ENCODE results near the gene HCFC1. TPM values are rescaled to one million over a fixed set of nuclear protein-coding genes. Genes with fewer than 3 reads are reported as not detected.
A peak's percentile ranks its signal among the peaks of the same experiment; 100 is the strongest.

Gene HCFC1
- polyA plus RNA-seq, 3 donors, result 1.9 to 21.8 (median 3.8) TPM

DNA sequence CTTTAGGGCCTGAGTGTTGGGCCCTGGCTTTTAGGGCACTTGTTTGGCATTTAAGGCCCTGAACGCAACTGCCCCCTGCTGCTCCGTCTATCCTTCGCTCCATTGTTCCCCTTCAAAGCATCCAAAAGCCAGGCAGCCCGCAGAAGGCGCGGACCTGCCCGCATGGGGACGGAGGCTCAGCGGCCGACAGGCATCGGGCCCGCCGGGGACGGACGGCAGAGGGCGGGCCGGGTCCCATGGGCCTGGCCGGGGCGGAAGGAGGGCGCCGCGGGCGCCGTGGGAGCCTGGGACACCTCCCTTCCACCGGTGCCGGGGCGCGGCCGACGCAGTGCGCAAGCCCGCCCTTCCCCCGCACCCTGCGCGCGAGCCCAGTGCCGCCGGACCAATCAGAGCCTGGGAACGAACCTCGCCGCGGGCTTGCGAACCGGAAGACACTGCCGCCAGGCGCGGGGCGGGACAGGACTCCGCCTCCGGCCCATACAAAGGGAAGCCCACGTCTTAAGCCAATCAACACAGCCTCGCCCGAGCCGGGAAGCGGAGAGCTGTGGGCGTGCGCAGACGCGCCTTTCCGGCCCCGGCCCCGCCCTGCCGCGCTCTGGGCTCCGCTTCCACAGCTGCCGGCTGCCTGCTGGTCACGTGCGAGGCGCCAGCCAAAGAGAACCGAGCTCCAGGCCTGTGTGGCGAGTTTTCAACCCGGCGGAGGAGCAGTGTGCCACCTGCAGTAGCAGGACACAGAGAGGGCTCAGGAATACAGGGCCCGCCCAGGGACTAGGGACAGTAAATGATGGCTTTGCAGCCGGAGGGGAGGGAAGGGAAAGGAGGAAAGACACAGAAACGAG is 43.5 kb downstream of the HCFC1 start:
- TF ChIP-seq, protein P1, sequence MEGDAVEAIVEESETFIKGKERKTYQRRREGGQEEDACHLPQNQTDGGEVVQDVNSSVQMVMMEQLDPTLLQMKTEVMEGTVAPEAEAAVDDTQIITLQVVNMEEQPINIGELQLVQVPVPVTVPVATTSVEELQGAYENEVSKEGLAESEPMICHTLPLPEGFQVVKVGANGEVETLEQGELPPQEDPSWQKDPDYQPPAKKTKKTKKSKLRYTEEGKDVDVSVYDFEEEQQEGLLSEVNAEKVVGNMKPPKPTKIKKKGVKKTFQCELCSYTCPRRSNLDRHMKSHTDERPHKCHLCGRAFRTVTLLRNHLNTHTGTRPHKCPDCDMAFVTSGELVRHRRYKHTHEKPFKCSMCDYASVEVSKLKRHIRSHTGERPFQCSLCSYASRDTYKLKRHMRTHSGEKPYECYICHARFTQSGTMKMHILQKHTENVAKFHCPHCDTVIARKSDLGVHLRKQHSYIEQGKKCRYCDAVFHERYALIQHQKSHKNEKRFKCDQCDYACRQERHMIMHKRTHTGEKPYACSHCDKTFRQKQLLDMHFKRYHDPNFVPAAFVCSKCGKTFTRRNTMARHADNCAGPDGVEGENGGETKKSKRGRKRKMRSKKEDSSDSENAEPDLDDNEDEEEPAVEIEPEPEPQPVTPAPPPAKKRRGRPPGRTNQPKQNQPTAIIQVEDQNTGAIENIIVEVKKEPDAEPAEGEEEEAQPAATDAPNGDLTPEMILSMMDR (IDR thresholded peaks at IDR 0.05), result no peak
- Histone ChIP-seq H3K36me3 (replicated peaks in 1 of 2; ENCODE audit: control insufficient read depth in 1 of 2, insufficient read depth in 2 of 2, low read length in 2 of 2) (peaks cover 31 to 35% of the 10 kb centered on the region in 2 donors), H3K9ac (ENCODE audit: insufficient read depth, low read length, poor library complexity, severe bottlenecking) (peak overlapping the region; percentile 82), H3K27me3 (ENCODE audit: control insufficient read depth in 2 of 2, insufficient read depth in 2 of 2, low read length in 2 of 2) (no peaks in the 10 kb centered on the region), H3K79me2 (ENCODE audit: insufficient read depth, low read length) (peaks cover 62% of the 10 kb centered on the region), H3K9me3 (replicated peaks in 1 of 2; ENCODE audit: control insufficient read depth in 1 of 2, insufficient read depth in 1 of 2, low read length in 2 of 2) (no peaks in the 10 kb centered on the region), H3K4me3 (replicated peaks in 1 of 3; ENCODE audit: low read depth in 2 of 3, low read length in 3 of 3) (peak overlapping the region; percentile 44 to 90 (median 89)), H2AFZ (ENCODE audit: insufficient read depth, low read depth, low read length, poor library complexity, severe bottlenecking) (peak overlapping the region; percentile 31), H3K4me2 (replicated peaks; ENCODE audit: extremely low read depth, low read length, poor library complexity, severe bottlenecking) (peak overlapping the region; percentile 97), H4K20me1 (ENCODE audit: insufficient read depth, low read length) (peaks cover 92% of the 10 kb centered on the region), H3K4me1 (ENCODE audit: control insufficient read depth in 1 of 2, insufficient read depth in 2 of 2, low read length in 2 of 2) (peaks cover 48 to 74% of the 10 kb centered on the region in 2 donors), H3K27ac (ENCODE audit: low read depth in 1 of 2, low read length in 2 of 2) (peak overlapping the region; percentile 94 to 99)
- intact Hi-C loops (cut with micrococcal nuclease), result loop anchor here (5.0 to 10.0 kb wide), 4 partner anchors 133 to 206 kb away; partner anchors contain the start of genes IDH3G (in 2 of the 2), SSR4 (in 2 of the 2), ABCD1 (in 1 of the 2) and BCAP31 (in 1 of the 2)
- WGBS (ENCODE audit: insufficient coverage), result under 1% methylated on average over 42 of the region's 76 CpGs
- H3K4me3 Mint-ChIP-seq, result peak overlapping the region; percentile 83 to 90
- DNase-seq, result peak; percentile 91 to 98 (median 95)
- H3K36me3 Mint-ChIP-seq, result peaks cover 17 to 37% of the 10 kb centered on the region in 2 donors
- peaks cover 26% of the 10 kb centered on the region for H3K4me1 Mint-ChIP-seq
- H3K9me3 Mint-ChIP-seq, result peaks cover 0 to 17% (median 6%) of the 10 kb centered on the region in 7 donors
- peak overlapping the region; percentile 93 to 99 (median 98) for H3K27ac Mint-ChIP-seq
- peaks cover 0 to 29% (median 2%) of the 10 kb centered on the region in 3 donors for H3K27me3 Mint-ChIP-seq (ENCODE audit: low read depth in 3 of 3)

DNA sequence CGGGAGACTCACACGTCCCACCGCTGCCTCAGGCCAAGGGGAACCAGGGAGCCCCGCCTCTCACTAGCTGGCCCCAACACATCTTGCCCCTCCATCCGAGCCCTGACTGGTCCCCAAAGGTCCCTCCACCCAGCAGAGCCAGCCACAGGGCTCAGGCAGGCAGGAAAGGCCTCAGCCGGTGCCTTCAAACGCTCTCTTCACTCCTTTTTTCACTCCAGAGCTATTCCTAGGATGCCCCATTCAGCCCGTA is 44.0 kb downstream of the HCFC1 start:
- no peaks in the 10 kb centered on the region for H3K27me3 ChIP-seq (ENCODE audit: control insufficient read depth in 2 of 2, insufficient read depth in 2 of 2, low read length in 2 of 2)
- peaks cover 62% of the 10 kb centered on the region for H3K79me2 ChIP-seq (ENCODE audit: insufficient read depth, low read length)
- H3K9ac ChIP-seq (ENCODE audit: insufficient read depth, low read length, poor library complexity, severe bottlenecking), result peak overlapping the region; percentile 82
- Mint-ChIP-seq H3K36me3 (peaks cover 17 to 40% of the 10 kb centered on the region in 2 donors), H3K27me3 (ENCODE audit: low read depth in 3 of 3) (peaks cover 0 to 28% (median 2%) of the 10 kb centered on the region in 3 donors), H3K4me3 (peak overlapping the region; percentile 83 to 90), H3K4me1 (peaks cover 30% of the 10 kb centered on the region), H3K9me3 (peaks cover 0 to 17% (median 6%) of the 10 kb centered on the region in 7 donors), H3K27ac (peak overlapping the region; percentile 93 to 99 (median 98))
- 0% methylated on average over 1 of the region's 8 CpGs for WGBS (ENCODE audit: insufficient coverage)
- H3K4me3 ChIP-seq (replicated peaks in 1 of 3; ENCODE audit: low read depth in 2 of 3, low read length in 3 of 3), result peak overlapping the region; percentile 44 to 90 (median 89)
- peaks cover 30 to 31% of the 10 kb centered on the region in 2 donors for H3K36me3 ChIP-seq (replicated peaks in 1 of 2; ENCODE audit: control insufficient read depth in 1 of 2, insufficient read depth in 2 of 2, low read length in 2 of 2)
- TF ChIP-seq, protein P1 (IDR thresholded peaks at IDR 0.05), result no peak
- H3K27ac ChIP-seq (ENCODE audit: low read depth in 1 of 2, low read length in 2 of 2), result peak overlapping the region; percentile 94 to 99
- peak overlapping the region; percentile 97 for H3K4me2 ChIP-seq (replicated peaks; ENCODE audit: extremely low read depth, low read length, poor library complexity, severe bottlenecking)
- DNase-seq, result no peak
- H4K20me1 ChIP-seq (ENCODE audit: insufficient read depth, low read length), result peaks cover 92% of the 10 kb centered on the region
- peaks cover 54 to 80% of the 10 kb centered on the region in 2 donors for H3K4me1 ChIP-seq (ENCODE audit: control insufficient read depth in 1 of 2, insufficient read depth in 2 of 2, low read length in 2 of 2)
- intact Hi-C loops (cut with micrococcal nuclease), result loop anchor here (5.0 to 10.0 kb wide), 4 partner anchors 133 to 205 kb away; partner anchors contain the start of genes IDH3G (in 2 of the 2), SSR4 (in 2 of the 2), ABCD1 (in 1 of the 2) and BCAP31 (in 1 of the 2)
- H3K9me3 ChIP-seq (replicated peaks in 1 of 2; ENCODE audit: control insufficient read depth in 1 of 2, insufficient read depth in 1 of 2, low read length in 2 of 2), result no peaks in the 10 kb centered on the region
- peak overlapping the region; percentile 31 for H2AFZ ChIP-seq (ENCODE audit: insufficient read depth, low read depth, low read length, poor library complexity, severe bottlenecking)

All from CD14-positive monocyte (primary cell).